Uterus (tissue), 2 donors: ENCODE results near the gene ZSCAN16.

Source experiments
- CTCF ChIP-seq, 4 experiments: fragments of 200-600 bp in 2 of 4; fragments of 450-650 bp in 2 of 4; sonication (generic) in 2 of 4; IDR thresholded peaks; one replicate each; pipeline ENCODE4 v1.5.1; 2016 to 2019; ENCODE audit warnings: antibody characterized with exemption in 4 of 4, mild to moderate bottlenecking in 2 of 4, moderate library complexity in 1 of 4
- POLR2A ChIP-seq, 2 donors: fragments of 450-650 bp; IDR thresholded peaks; one replicate each; pipeline ENCODE4 v1.6.1; 2016; ENCODE audit warnings: antibody characterized with exemption in 2 of 2, mild to moderate bottlenecking in 1 of 2, moderate library complexity in 1 of 2

- TF ChIP-seq CTCF (IDR thresholded peaks at IDR 0.05) (no peak), POLR2A (IDR thresholded peaks at IDR 0.05) (no peak)
Measured at GRCh38 chr6:28082939-28083338, 41.5 kb upstream of the ZSCAN16 start.
